HG03045 (cell line): ENCODE results near the gene BHLHE41.

ENCODE experiments used
- ATAC-seq: cut with Tn5 transposase; IDR thresholded peaks from one replicate; pipeline ENCODE4 v1.9.1; 2021; ENCODE audit warnings: mild to moderate bottlenecking, moderate library complexity; ENCODE audit not compliant: unreplicated experiment

Gene BHLHE41

GRCh38 chr12:26090836-26091510 lies 33.9 kb downstream of the BHLHE41 start:
- ATAC-seq = no peak

GRCh38 chr12:26088998-26089397 lies 35.8 kb downstream of the BHLHE41 start:
- ATAC-seq = peak; percentile 96

- no peak for ATAC-seq
Observed at GRCh38 chr12:26086936-26087335, 37.9 kb downstream of the BHLHE41 start.

DNA sequence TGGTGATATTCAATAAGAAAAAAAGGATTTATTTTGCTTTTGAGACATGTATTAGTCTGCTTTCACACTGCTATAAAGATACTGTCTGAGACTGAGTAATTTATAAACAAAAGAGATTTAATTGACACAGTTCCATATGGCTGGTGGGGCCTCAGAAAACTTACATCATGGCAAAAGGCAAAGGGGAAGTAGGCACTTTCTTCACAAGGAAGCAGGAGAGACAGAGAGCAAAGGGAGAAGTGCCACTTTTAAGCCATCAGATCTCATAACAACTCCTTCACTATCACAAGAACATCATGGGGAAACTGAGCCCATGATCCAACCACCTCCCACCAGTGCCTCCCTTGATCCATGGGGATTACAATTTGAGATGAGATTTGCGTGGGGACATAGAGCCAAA lies 43.9 kb downstream of the BHLHE41 start:
- no peak for ATAC-seq

GRCh38 chr12:26077915-26078702 lies 46.7 kb downstream of the BHLHE41 start:
- no peak for ATAC-seq
